Endothelial cell of umbilical vein (primary cell): Measurements from ENCODE around the gene SOX21. TPM values are rescaled to one million over a fixed set of nuclear protein-coding genes. Genes with fewer than 3 reads are reported as not detected.

ENCODE experiments used
- BruUV-seq: library from RNA; stranded (reverse); fragments of 400-500 nt; replicated peaks from 2 replicates; lab custom pipeline; 2021; lab: Mats Ljungman, UMichigan
- CTCF ChIA-PET: fragments of 300-600, 350-600 bp; sonication (Branson Sonifier 250); formaldehyde crosslinking; loops from one replicate; lab custom pipeline; 2021; ENCODE audit warnings: antibody characterized with exemption, inconsistent platforms; lab: Charles Lee
- POLR2A ChIA-PET: fragments of 300-600, 350-600 bp; sonication (Branson Sonifier 250); formaldehyde crosslinking; loops from one replicate; lab custom pipeline; 2021; ENCODE audit warnings: antibody characterized with exemption, inconsistent platforms; lab: Charles Lee
- DNase-seq: peaks from one replicate; pipeline ENCODE4 v3.0.0-alpha.2; 2011; ENCODE audit warnings: low read depth, low spot score
- FAIRE-seq: peaks from 2 replicates; lab custom pipeline; 2011; peaks lifted over from hg19 to GRCh38; lab: Jason Lieb, UNC
- H2AFZ ChIP-seq: 2 replicates; pipeline ENCODE4 v1.6.0; 2012; ENCODE audit warnings: low read depth, low read length, control low read depth, inconsistent platforms
- H3K27ac ChIP-seq: 2 replicates; pipeline ENCODE4 v1.5.1; 2011; ENCODE audit warnings: low read depth, mild to moderate bottlenecking, control low read depth, low read length, moderate library complexity; ENCODE audit not compliant: insufficient read depth
- H3K27me3 ChIP-seq, 2 experiments: 2 replicates each; pipeline versions ENCODE4 v1.6.0 to v1.6.1; 2011; ENCODE audit warnings: low read length in 2 of 2, mixed read lengths in 1 of 2; ENCODE audit not compliant: control insufficient read depth in 2 of 2, insufficient read depth in 2 of 2
- H3K36me3 ChIP-seq, 2 experiments: 2 replicates in 1 of 2; 3 replicates in 1 of 2; pipeline ENCODE4 v1.5.1; 2011; ENCODE audit warnings: low read length in 2 of 2, mild to moderate bottlenecking in 1 of 2, moderate library complexity in 1 of 2; ENCODE audit not compliant: control insufficient read depth in 2 of 2, insufficient read depth in 2 of 2; ENCODE audit errors: extremely low read depth in 1 of 2
- H3K4me1 ChIP-seq: 3 replicates; pipeline ENCODE4 v1.5.1; 2011; ENCODE audit warnings: mild to moderate bottlenecking, low read length; ENCODE audit not compliant: control insufficient read depth, insufficient read depth; ENCODE audit errors: extremely low read depth
- H3K4me2 ChIP-seq: 2 replicates; pipeline ENCODE4 v1.6.1; 2011; ENCODE audit warnings: low read length, control low read depth, mixed read lengths; ENCODE audit not compliant: insufficient read depth
- H3K4me3 ChIP-seq, 3 experiments: fragments of 200-600 bp in 1 of 3; sonication (generic), shearing (Covaris generic) in 1 of 3; replicated peaks in 1 of 3; 2 replicates each; pipeline ENCODE4 v1.5.1; 2011 to 2016; ENCODE audit warnings: control low read depth in 3 of 3, low read length in 3 of 3, mild to moderate bottlenecking in 2 of 3, inconsistent platforms in 1 of 3, low read depth in 1 of 3, moderate library complexity in 1 of 3; ENCODE audit not compliant: insufficient read depth in 1 of 3
- H3K79me2 ChIP-seq: 2 replicates; pipeline ENCODE4 v1.6.0; 2012; ENCODE audit warnings: low read length, inconsistent platforms; ENCODE audit not compliant: control insufficient read depth, insufficient read depth
- H3K9ac ChIP-seq: replicated peaks from 2 replicates; pipeline ENCODE3; 2011; ENCODE audit warnings: low read length, control low read depth; ENCODE audit not compliant: insufficient read depth; ENCODE audit errors: extremely low read depth
- H3K9me1 ChIP-seq: replicated peaks from 3 replicates; pipeline ENCODE4 v1.6.0; 2011; ENCODE audit warnings: mild to moderate bottlenecking, low read length; ENCODE audit not compliant: control insufficient read depth, insufficient read depth; ENCODE audit errors: extremely low read depth
- H3K9me3 ChIP-seq: replicated peaks from 2 replicates; pipeline ENCODE4 v1.5.1; 2012; ENCODE audit warnings: low read length, inconsistent platforms; ENCODE audit not compliant: control insufficient read depth, insufficient read depth
- H4K20me1 ChIP-seq: replicated peaks from 2 replicates; pipeline ENCODE3; 2011; ENCODE audit warnings: mild to moderate bottlenecking, low read length; ENCODE audit not compliant: control insufficient read depth, insufficient read depth; ENCODE audit errors: extremely low read depth
- EZH2 ChIP-seq: IDR thresholded peaks from 2 replicates; pipeline ENCODE4 v1.6.1; 2012; ENCODE audit warnings: borderline replicate concordance, low read depth, mild to moderate bottlenecking, moderate library complexity, low read length, inconsistent platforms; ENCODE audit not compliant: severe bottlenecking
- FOS ChIP-seq: IDR thresholded peaks from 2 replicates; pipeline ENCODE4 v1.6.1; 2011; ENCODE audit warnings: mild to moderate bottlenecking, low read length, moderate library complexity, borderline replicate concordance; ENCODE audit not compliant: insufficient read depth
- GATA2 ChIP-seq: IDR thresholded peaks from 2 replicates; pipeline ENCODE4 v1.7.0; 2011; ENCODE audit warnings: low read depth, mild to moderate bottlenecking, moderate library complexity, mixed read lengths, low read length; ENCODE audit not compliant: insufficient read length, insufficient read depth
- MYC ChIP-seq: IDR thresholded peaks from one replicate; pipeline ENCODE4 v1.6.1; 2011; ENCODE audit warnings: mild to moderate bottlenecking, low read depth, low read length
- POLR2AphosphoS5 ChIP-seq: IDR thresholded peaks from 2 replicates; pipeline ENCODE4 v1.6.1; 2012; ENCODE audit warnings: low read depth, mild to moderate bottlenecking, control low read depth, low read length, moderate library complexity; ENCODE audit not compliant: insufficient read depth
- dilution Hi-C: fragments of 300-500 bp; cut with MboI; formaldehyde crosslinking; loops from one replicate; pipeline ENCODE4 v1.15.0; 2019; ENCODE audit warnings: low sequenced_read_pairs; ENCODE audit not compliant: extremely low pct_ligation_motif_present
- intact Hi-C: fragments of 100-400 bp; cut with micrococcal nuclease; formaldehyde crosslinking; loops from one replicate; pipeline ENCODE4 v1.10.0; 2022
- polyA plus RNA-seq, 4 experiments: library from polyadenylated mRNA; depleted of rRNA in 3 of 4; stranded (reverse) in 3 of 4; unstranded in 1 of 4; fragments of >200 nt; gene quantifications; 2 replicates each; pipeline versions ENCODE4 v1.2.1 to v1.2.3, GENCODE V29; 2011 to 2012; ENCODE audit warnings: missing spikeins in 1 of 4
- total RNA-seq: library from RNA; stranded (reverse); gene quantifications from 2 replicates; pipeline ENCODE4 v1.2.3, GENCODE V29; 2021
- TF ChIP-seq, protein P1 (sequence below), 2 donors: IDR thresholded peaks; 1 replicate in 1 of 2; 2 replicates in 1 of 2; pipeline ENCODE4 v1.5.1; 2011; ENCODE audit warnings: low read length in 2 of 2, mild to moderate bottlenecking in 2 of 2, moderate library complexity in 2 of 2, control low read depth in 1 of 2, inconsistent platforms in 1 of 2, low read depth in 1 of 2; ENCODE audit not compliant: insufficient read depth in 1 of 2; ENCODE audit errors: extremely low read depth in 1 of 2
- TF ChIP-seq, protein P2 (sequence below): IDR thresholded peaks from 2 replicates; pipeline ENCODE4 v1.6.1; 2011; ENCODE audit not compliant: insufficient read depth, insufficient read length

Gene SOX21
- total and polyA plus RNA-seq, 2 donors (not counting 3 experiments of a cell fraction or from before 2014, with no cell fraction given): not detected

DNA sequence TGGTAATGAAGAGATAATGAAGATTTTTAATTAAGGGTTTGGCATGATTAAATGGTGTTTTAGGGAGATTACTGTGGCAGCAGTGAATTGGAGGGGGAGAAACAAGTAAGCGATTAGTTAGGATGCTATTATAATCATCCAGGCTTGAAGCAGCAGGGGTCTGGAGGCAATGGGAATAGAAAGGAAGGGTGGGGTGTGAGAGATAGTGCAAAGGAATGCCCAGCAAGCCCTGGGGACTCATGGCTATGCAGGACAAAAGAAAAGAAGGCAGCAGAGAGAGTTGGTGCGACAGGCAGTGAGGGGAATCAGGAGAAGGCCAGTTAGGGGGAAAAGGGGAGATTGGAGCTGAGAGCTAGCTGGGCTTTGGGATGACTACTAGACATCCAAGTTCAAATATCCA, 34.5 kb downstream of the SOX21 start:
- H3K79me2 ChIP-seq: no peaks in the 10 kb centered on the region
- dilution Hi-C loops (no loop called here), intact Hi-C loops (no loop called here)
- no peaks in the 10 kb centered on the region for H4K20me1 ChIP-seq
- H2AFZ ChIP-seq: no peak overlapping the region
- H3K4me2 ChIP-seq: no peak overlapping the region
- H3K9ac ChIP-seq: no peak overlapping the region
- ChIA-PET CTCF (interaction anchor here (1.9 to 2.7 kb wide), 2 partner anchors 58 to 478 kb away, joined by 4 to 10 read pairs; no protein-coding TSS in a partner anchor), POLR2A (no interaction called here)
- no peaks in the 10 kb centered on the region for H3K36me3 ChIP-seq
- no peak overlapping the region for H3K27ac ChIP-seq
- no peak for FAIRE-seq
- TF ChIP-seq, protein P1, sequence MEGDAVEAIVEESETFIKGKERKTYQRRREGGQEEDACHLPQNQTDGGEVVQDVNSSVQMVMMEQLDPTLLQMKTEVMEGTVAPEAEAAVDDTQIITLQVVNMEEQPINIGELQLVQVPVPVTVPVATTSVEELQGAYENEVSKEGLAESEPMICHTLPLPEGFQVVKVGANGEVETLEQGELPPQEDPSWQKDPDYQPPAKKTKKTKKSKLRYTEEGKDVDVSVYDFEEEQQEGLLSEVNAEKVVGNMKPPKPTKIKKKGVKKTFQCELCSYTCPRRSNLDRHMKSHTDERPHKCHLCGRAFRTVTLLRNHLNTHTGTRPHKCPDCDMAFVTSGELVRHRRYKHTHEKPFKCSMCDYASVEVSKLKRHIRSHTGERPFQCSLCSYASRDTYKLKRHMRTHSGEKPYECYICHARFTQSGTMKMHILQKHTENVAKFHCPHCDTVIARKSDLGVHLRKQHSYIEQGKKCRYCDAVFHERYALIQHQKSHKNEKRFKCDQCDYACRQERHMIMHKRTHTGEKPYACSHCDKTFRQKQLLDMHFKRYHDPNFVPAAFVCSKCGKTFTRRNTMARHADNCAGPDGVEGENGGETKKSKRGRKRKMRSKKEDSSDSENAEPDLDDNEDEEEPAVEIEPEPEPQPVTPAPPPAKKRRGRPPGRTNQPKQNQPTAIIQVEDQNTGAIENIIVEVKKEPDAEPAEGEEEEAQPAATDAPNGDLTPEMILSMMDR (IDR thresholded peaks at IDR 0.05; ENCODE audit: extremely low read depth in 1 of 2, insufficient read depth in 1 of 2, low read depth in 1 of 2, low read length in 2 of 2): no peak
- TF ChIP-seq FOS: no peak
- no peak for TF ChIP-seq POLR2AphosphoS5
- TF ChIP-seq, protein P2, sequence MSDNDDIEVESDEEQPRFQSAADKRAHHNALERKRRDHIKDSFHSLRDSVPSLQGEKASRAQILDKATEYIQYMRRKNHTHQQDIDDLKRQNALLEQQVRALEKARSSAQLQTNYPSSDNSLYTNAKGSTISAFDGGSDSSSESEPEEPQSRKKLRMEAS: no peak
- no peak for TF ChIP-seq MYC
- TF ChIP-seq GATA2: no peak
- no peak for TF ChIP-seq EZH2
- no TSS peak for BruUV-seq
- H3K4me3 ChIP-seq: no peak overlapping the region
- H3K9me3 ChIP-seq: no peaks in the 10 kb centered on the region
- peaks cover 10 to 32% of the 10 kb centered on the region in 2 experiments for H3K27me3 ChIP-seq
- no peak for DNase-seq
- no peaks in the 10 kb centered on the region for H3K9me1 ChIP-seq
- H3K4me1 ChIP-seq: no peaks in the 10 kb centered on the region
